ENCODE data around the gene DCAF7.
A peak's percentile ranks its signal among the peaks of the same experiment; 100 is the strongest.

DNA sequence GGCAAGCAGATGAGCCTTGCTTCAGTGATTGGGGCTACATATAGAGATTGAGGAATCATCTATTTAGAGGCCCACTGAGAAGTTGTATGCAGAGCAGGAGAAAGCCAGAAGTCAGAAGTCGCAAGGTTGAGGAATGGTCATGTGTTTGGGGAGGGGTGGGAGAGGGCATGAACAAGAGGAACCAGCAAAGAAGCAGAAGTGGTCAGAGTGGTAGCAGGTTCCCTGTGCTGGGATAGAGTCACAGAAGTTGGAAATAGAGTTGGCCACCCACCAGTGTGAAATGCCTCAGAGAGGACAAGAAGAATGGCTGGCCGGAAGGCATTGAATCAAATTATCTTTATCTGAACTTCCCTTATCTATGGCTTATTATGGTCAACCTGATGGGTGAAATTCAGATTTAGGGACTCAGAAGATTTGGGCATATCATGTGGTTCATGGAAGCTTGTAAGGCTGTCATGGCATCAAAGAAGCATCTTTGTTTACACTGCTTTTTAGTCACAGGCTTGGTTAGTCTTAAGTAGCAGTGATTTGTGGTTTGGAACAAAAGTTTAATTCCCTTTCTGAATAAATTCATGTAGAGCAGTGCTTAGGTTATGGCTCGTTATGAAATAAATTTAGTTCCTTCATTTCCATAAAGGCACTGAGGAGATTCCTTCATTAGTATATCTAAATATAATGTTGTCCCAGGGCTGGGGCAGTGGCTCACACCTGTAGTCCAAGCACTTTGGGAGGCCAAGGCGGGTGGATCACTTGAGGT lies 91.6 kb downstream of the DCAF7 start:
- TF ChIP-seq, protein P1, sequence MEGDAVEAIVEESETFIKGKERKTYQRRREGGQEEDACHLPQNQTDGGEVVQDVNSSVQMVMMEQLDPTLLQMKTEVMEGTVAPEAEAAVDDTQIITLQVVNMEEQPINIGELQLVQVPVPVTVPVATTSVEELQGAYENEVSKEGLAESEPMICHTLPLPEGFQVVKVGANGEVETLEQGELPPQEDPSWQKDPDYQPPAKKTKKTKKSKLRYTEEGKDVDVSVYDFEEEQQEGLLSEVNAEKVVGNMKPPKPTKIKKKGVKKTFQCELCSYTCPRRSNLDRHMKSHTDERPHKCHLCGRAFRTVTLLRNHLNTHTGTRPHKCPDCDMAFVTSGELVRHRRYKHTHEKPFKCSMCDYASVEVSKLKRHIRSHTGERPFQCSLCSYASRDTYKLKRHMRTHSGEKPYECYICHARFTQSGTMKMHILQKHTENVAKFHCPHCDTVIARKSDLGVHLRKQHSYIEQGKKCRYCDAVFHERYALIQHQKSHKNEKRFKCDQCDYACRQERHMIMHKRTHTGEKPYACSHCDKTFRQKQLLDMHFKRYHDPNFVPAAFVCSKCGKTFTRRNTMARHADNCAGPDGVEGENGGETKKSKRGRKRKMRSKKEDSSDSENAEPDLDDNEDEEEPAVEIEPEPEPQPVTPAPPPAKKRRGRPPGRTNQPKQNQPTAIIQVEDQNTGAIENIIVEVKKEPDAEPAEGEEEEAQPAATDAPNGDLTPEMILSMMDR (IDR thresholded peaks at IDR 0.05), result no peak
- peak in 1 of 2 donors; percentile 64 for TF ChIP-seq EP300 (IDR thresholded peaks at IDR 0.05)
- TF ChIP-seq POLR2A (IDR thresholded peaks at IDR 0.05), result no peak
